Measurements from ENCODE around the gene TMUB2. TPM values are rescaled to one million over a fixed set of nuclear protein-coding genes. Genes with fewer than 3 reads are reported as not detected.

TMUB2 gene
- total and polyA plus RNA-seq, 2 experiments from 2014 or later, result 27.7 to 46.8 TPM

GRCh38 chr17:44221084-44221861 is 34.5 kb downstream of the TMUB2 start:
- under 1% methylated on average over 52 of the region's 54 CpGs for WGBS (ENCODE audit: low lambda C conversion rate, missing lambda C conversion rate)
- H3K4me3 ChIP-seq, result peak overlapping the region; percentile 79
- H3K36me3 ChIP-seq (replicated peaks; ENCODE audit: insufficient read depth, low read depth), result no peaks in the 10 kb centered on the region
- H3K4me1 ChIP-seq (ENCODE audit: insufficient read depth), result peaks cover 22% of the 10 kb centered on the region
- H2AFZ ChIP-seq, result peak overlapping the region; percentile 58
- H4K20me1 ChIP-seq (ENCODE audit: insufficient read depth, poor library complexity, severe bottlenecking), result peaks cover 20% of the 10 kb centered on the region
- TF ChIP-seq EZH2phosphoT487 (IDR thresholded peaks at IDR 0.05; ENCODE audit: low read depth, severe bottlenecking, unreplicated experiment) (no peak), EZH2 (IDR thresholded peaks at IDR 0.05; ENCODE audit: borderline replicate concordance) (no peak), CTCF (IDR thresholded peaks at IDR 0.05; ENCODE audit: poor library complexity) (no peak)
- H3K27ac ChIP-seq, result peak overlapping the region; percentile 100
- no peaks in the 10 kb centered on the region for H3K9me2 ChIP-seq (replicated peaks; ENCODE audit: insufficient read depth)
- H3K27me3 ChIP-seq, result no peaks in the 10 kb centered on the region
- peak overlapping the region; percentile 97 for H3K4me2 ChIP-seq
- H3K79me2 ChIP-seq, result peaks cover 41% of the 10 kb centered on the region
- H3K9me3 ChIP-seq (ENCODE audit: low read depth), result no peaks in the 10 kb centered on the region
- peak; percentile 88 for DNase-seq (ENCODE audit: low spot score)

DNA sequence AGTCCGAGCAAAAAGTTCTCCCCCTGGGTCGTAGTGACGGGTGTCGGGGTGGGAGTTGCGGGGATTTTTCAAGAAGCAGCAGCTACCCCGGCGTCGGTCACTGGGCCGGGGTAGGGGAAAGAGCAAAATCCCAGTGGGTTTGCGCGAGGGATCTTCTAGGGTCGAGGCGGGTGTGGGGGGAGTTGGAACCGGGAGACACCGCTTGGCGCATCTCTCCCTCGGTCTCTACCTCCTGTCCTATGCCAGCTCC is 35.0 kb downstream of the TMUB2 start:
- peak overlapping the region; percentile 100 for H3K27ac ChIP-seq
- no peak for DNase-seq (ENCODE audit: low spot score)
- no peaks in the 10 kb centered on the region for H3K9me3 ChIP-seq (ENCODE audit: low read depth)
- peaks cover 36% of the 10 kb centered on the region for H3K79me2 ChIP-seq
- peak overlapping the region; percentile 97 for H3K4me2 ChIP-seq
- peak overlapping the region; percentile 58 for H2AFZ ChIP-seq
- no peaks in the 10 kb centered on the region for H3K9me2 ChIP-seq (replicated peaks; ENCODE audit: insufficient read depth)
- H3K27me3 ChIP-seq, result no peaks in the 10 kb centered on the region
- TF ChIP-seq EZH2 (IDR thresholded peaks at IDR 0.05; ENCODE audit: borderline replicate concordance) (no peak), CTCF (IDR thresholded peaks at IDR 0.05; ENCODE audit: poor library complexity) (no peak), EZH2phosphoT487 (IDR thresholded peaks at IDR 0.05; ENCODE audit: low read depth, severe bottlenecking, unreplicated experiment) (no peak)
- no peaks in the 10 kb centered on the region for H3K36me3 ChIP-seq (replicated peaks; ENCODE audit: insufficient read depth, low read depth)
- H3K4me1 ChIP-seq (ENCODE audit: insufficient read depth), result peaks cover 22% of the 10 kb centered on the region
- peaks cover 15% of the 10 kb centered on the region for H4K20me1 ChIP-seq (ENCODE audit: insufficient read depth, poor library complexity, severe bottlenecking)
- under 1% methylated on average over 16 of the region's 17 CpGs for WGBS (ENCODE audit: low lambda C conversion rate, missing lambda C conversion rate)
- peak overlapping the region; percentile 79 for H3K4me3 ChIP-seq

GRCh38 chr17:44222112-44222869 is 35.5 kb downstream of the TMUB2 start:
- DNase-seq (ENCODE audit: low spot score), result peak; percentile 78
- Histone ChIP-seq H3K4me2 (peak overlapping the region; percentile 97), H3K79me2 (peaks cover 31% of the 10 kb centered on the region)

More at GRCh38 chr17:44222112-44222869, 35.5 kb downstream of the TMUB2 start:
- H3K36me3 ChIP-seq (replicated peaks; ENCODE audit: insufficient read depth, low read depth), result no peaks in the 10 kb centered on the region
- no peaks in the 10 kb centered on the region for H3K9me2 ChIP-seq (replicated peaks; ENCODE audit: insufficient read depth)
- H3K4me3 ChIP-seq, result peak overlapping the region; percentile 79
- H3K4me1 ChIP-seq (ENCODE audit: insufficient read depth), result peaks cover 20% of the 10 kb centered on the region
- H4K20me1 ChIP-seq (ENCODE audit: insufficient read depth, poor library complexity, severe bottlenecking), result peaks cover 10% of the 10 kb centered on the region
- WGBS (ENCODE audit: low lambda C conversion rate, missing lambda C conversion rate), result 3% methylated on average over 36 of the region's 36 CpGs
- no peaks in the 10 kb centered on the region for H3K27me3 ChIP-seq
- peak overlapping the region; percentile 100 for H3K27ac ChIP-seq
- H2AFZ ChIP-seq, result peak overlapping the region; percentile 58
- H3K9me3 ChIP-seq (ENCODE audit: low read depth), result no peaks in the 10 kb centered on the region
- no peak for TF ChIP-seq EZH2 (IDR thresholded peaks at IDR 0.05; ENCODE audit: borderline replicate concordance)
- no peak for TF ChIP-seq EZH2phosphoT487 (IDR thresholded peaks at IDR 0.05; ENCODE audit: low read depth, severe bottlenecking, unreplicated experiment)
- TF ChIP-seq CTCF (IDR thresholded peaks at IDR 0.05; ENCODE audit: poor library complexity), result peak; percentile 18
